NCI-H2029 (cell line): Measurements from ENCODE around the gene PKHD1.

ENCODE experiments used
- DNase-seq: peaks from one replicate; lab custom pipeline; 2025; lab: John Stamatoyannopoulos, UW

PKHD1 gene

GRCh38 chr6:52045481-52045880 lies 41.9 kb downstream of the PKHD1 start:
- DNase-seq, result no peak

GRCh38 chr6:52045033-52045432 lies 42.4 kb downstream of the PKHD1 start:
- no peak for DNase-seq

GRCh38 chr6:52042141-52042885 lies 45.1 kb downstream of the PKHD1 start:
- DNase-seq, result no peak

- no peak for DNase-seq
These were observed 46.3 kb downstream of the PKHD1 start for GRCh38 chr6:52041134-52041533.

- DNase-seq, result no peak
These were observed 59.7 kb downstream of the PKHD1 start for GRCh38 chr6:52027699-52028098.

GRCh38 chr6:52024451-52025068 lies 62.9 kb downstream of the PKHD1 start:
- no peak for DNase-seq

- no peak for DNase-seq
These were observed 64.7 kb downstream of the PKHD1 start for GRCh38 chr6:52022675-52023074.

GRCh38 chr6:52020945-52021570 lies 66.4 kb downstream of the PKHD1 start:
- no peak for DNase-seq

GRCh38 chr6:52019881-52020280 lies 67.5 kb downstream of the PKHD1 start:
- no peak for DNase-seq

GRCh38 chr6:52019092-52019491 lies 68.3 kb downstream of the PKHD1 start:
- DNase-seq, result no peak

GRCh38 chr6:52016915-52017748 lies 70.3 kb downstream of the PKHD1 start:
- no peak for DNase-seq

GRCh38 chr6:52015953-52016352 lies 71.5 kb downstream of the PKHD1 start:
- no peak for DNase-seq

GRCh38 chr6:52014391-52014790 lies 73.0 kb downstream of the PKHD1 start:
- no peak for DNase-seq

- no peak for DNase-seq
These were observed 74.4 kb downstream of the PKHD1 start for GRCh38 chr6:52013035-52013434.

- DNase-seq, result no peak
These were observed 74.8 kb downstream of the PKHD1 start for GRCh38 chr6:52012582-52012981.

- no peak for DNase-seq
These were observed 76.6 kb downstream of the PKHD1 start for GRCh38 chr6:52010806-52011205.

GRCh38 chr6:52010145-52010544 lies 77.3 kb downstream of the PKHD1 start:
- DNase-seq, result no peak

- no peak for DNase-seq
These were observed 77.8 kb downstream of the PKHD1 start for GRCh38 chr6:52009466-52010140.

GRCh38 chr6:52000064-52000463 lies 87.3 kb downstream of the PKHD1 start:
- no peak for DNase-seq

GRCh38 chr6:51996296-51996947 lies 91.0 kb downstream of the PKHD1 start:
- no peak for DNase-seq

GRCh38 chr6:51995214-51995755 lies 92.1 kb downstream of the PKHD1 start:
- DNase-seq, result no peak
